Ureter (tissue), 1 donor: Measurements from ENCODE around the gene CAMK2B. TPM values are rescaled to one million over a fixed set of nuclear protein-coding genes. Genes with fewer than 3 reads are reported as not detected.
"Not testable (repeated sequence)": the region's sequence is repeated elsewhere in the genome, so short reads cannot be mapped to it uniquely, and the experiment has no call there.

Experiments used
- DNase-seq: peaks from one replicate; pipeline ENCODE4 v3.0.0-alpha.2; 2020; ENCODE audit warnings: low spot score
- total RNA-seq: library from RNA; stranded (reverse); gene quantifications from one replicate; pipeline ENCODE4 v1.2.4, GENCODE V29; 2023
- donor health status: DM: yes; HTN: yes; CAD: no.

The CAMK2B gene
- total RNA-seq, 1 donor from 2014 or later: not detected

- DNase-seq: no peak
Measured at GRCh38 chr7:44193011-44193802, 132.2 kb downstream of the CAMK2B start.

GRCh38 chr7:44191171-44191570 lies 134.2 kb downstream of the CAMK2B start:
- no peak for DNase-seq

GRCh38 chr7:44189993-44190872 lies 135.2 kb downstream of the CAMK2B start:
- DNase-seq: no peak

- no peak for DNase-seq
Measured at GRCh38 chr7:44189286-44189992, 136.0 kb downstream of the CAMK2B start, which contains the start of gene GCK. GCK (minus strand) TSS chr7:44189439; CDS start chr7:44188953, 486 bp downstream.

- DNase-seq: no peak
Measured at GRCh38 chr7:44188480-44189225, 136.7 kb downstream of the CAMK2B start.

GRCh38 chr7:44187636-44188416 lies 137.6 kb downstream of the CAMK2B start:
- DNase-seq: no peak

GRCh38 chr7:44186736-44187135 lies 138.7 kb downstream of the CAMK2B start:
- DNase-seq: no peak

- no peak for DNase-seq
Measured at GRCh38 chr7:44185729-44186128, 139.7 kb downstream of the CAMK2B start.

- DNase-seq: no peak
Measured at GRCh38 chr7:44184873-44185446, 140.4 kb downstream of the CAMK2B start.

- DNase-seq: no peak
Measured at GRCh38 chr7:44184206-44184872, 141.1 kb downstream of the CAMK2B start.

- DNase-seq: no peak
Measured at GRCh38 chr7:44183386-44183785, 142.0 kb downstream of the CAMK2B start.

- DNase-seq: no peak
Measured at GRCh38 chr7:44182827-44183226, 142.6 kb downstream of the CAMK2B start.

GRCh38 chr7:44180631-44181030 lies 144.8 kb downstream of the CAMK2B start:
- no peak for DNase-seq

GRCh38 chr7:44177570-44178131 lies 147.7 kb downstream of the CAMK2B start:
- no peak for DNase-seq

GRCh38 chr7:44176486-44176885 lies 148.9 kb downstream of the CAMK2B start:
- no peak for DNase-seq

GRCh38 chr7:44175730-44176129 lies 149.7 kb downstream of the CAMK2B start:
- DNase-seq: no peak

GRCh38 chr7:44174694-44174948 lies 150.8 kb downstream of the CAMK2B start:
- not testable (repeated sequence) for DNase-seq

- DNase-seq: no peak
Measured at GRCh38 chr7:44173911-44174693, 151.3 kb downstream of the CAMK2B start.
